Measurements from ENCODE around the gene MTUS2. TPM values are rescaled to one million over a fixed set of nuclear protein-coding genes. Genes with fewer than 3 reads are reported as not detected.
"Not testable (repeated sequence)": the region's sequence is repeated elsewhere in the genome, so short reads cannot be mapped to it uniquely, and the experiment has no call there.

Gene MTUS2
- total RNA-seq, 4 donors from 2014 or later, result 0.44 to 1.1 (median 0.48) TPM; not detected in 1

DNA sequence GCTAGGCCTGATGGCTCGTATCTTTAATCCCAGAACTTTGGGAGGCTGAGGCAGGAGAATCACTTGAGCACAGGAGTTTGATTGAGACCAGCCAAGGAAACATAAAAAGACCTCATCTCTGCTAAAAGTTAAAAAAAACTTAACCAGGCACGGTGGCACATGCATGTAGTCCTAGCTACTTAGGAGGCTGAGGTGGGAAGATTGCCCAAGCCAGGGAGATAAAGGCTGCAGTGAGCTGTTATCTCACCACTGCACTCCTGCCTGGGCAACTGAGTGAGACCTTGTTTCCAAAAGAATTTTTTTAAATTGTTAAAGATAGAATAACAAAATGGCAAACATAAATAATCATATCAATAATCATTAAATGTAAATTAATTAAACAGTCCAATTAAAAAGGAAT lies 365.8 kb downstream of the MTUS2 start:
- TF ChIP-seq, protein P1, sequence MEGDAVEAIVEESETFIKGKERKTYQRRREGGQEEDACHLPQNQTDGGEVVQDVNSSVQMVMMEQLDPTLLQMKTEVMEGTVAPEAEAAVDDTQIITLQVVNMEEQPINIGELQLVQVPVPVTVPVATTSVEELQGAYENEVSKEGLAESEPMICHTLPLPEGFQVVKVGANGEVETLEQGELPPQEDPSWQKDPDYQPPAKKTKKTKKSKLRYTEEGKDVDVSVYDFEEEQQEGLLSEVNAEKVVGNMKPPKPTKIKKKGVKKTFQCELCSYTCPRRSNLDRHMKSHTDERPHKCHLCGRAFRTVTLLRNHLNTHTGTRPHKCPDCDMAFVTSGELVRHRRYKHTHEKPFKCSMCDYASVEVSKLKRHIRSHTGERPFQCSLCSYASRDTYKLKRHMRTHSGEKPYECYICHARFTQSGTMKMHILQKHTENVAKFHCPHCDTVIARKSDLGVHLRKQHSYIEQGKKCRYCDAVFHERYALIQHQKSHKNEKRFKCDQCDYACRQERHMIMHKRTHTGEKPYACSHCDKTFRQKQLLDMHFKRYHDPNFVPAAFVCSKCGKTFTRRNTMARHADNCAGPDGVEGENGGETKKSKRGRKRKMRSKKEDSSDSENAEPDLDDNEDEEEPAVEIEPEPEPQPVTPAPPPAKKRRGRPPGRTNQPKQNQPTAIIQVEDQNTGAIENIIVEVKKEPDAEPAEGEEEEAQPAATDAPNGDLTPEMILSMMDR (IDR thresholded peaks at IDR 0.05), result no peak
- DNase-seq (ENCODE audit: low spot score), result no peak
- ATAC-seq (ENCODE audit: low FRiP score), result no peak

- DNase-seq (ENCODE audit: low spot score) (no peak), ATAC-seq (ENCODE audit: low FRiP score) (no peak)
- TF ChIP-seq, protein P1 (IDR thresholded peaks at IDR 0.05), result no peak
Measured at GRCh38 chr13:29187584-29187983, 367.4 kb downstream of the MTUS2 start.

- TF ChIP-seq, protein P1 (IDR thresholded peaks at IDR 0.05), result no peak
- DNase-seq (ENCODE audit: low spot score) (no peak), ATAC-seq (ENCODE audit: low FRiP score) (no peak)
Measured at GRCh38 chr13:29190298-29190697, 370.2 kb downstream of the MTUS2 start.

DNA sequence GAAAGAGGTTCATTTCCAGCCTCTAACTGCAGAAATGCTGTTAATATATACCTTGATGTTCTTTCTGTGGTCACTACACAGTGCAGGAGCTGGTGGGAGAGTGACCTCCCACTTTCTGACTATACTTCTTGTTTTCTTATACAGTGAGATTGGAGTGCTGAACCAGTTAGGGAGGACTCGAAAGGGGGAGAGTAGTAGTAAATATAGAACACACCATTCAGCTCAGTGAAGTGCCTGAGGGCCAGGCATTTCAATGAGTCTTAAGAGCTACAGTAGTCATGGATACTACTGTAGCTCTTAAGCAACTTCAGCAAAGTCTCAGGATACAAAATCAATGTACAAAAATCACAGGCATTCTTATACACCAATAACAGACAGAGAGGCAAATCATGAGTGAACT lies 372.9 kb downstream of the MTUS2 start:
- TF ChIP-seq, protein P1 (IDR thresholded peaks at IDR 0.05), result no peak
- DNase-seq (ENCODE audit: low spot score), result no peak
- no peak for ATAC-seq (ENCODE audit: low FRiP score)

DNA sequence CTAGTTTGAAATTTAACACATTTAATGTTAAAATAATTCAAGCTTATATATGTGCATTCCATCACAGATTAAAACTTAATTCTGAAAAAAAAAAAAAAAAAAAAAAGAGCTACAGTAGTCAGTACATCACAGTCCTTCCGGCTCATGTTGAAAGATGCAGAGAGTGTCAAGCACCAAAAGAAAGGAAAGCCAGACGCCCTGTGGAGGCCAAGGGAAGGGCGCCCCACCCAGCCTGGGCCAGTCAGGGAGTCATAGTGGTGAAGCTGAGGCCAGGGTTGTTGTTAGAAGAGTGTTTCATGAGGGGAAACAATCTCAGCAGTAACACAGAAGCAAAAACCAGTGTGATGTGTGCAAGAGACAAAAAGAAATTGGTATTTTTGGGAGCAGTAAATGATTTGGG lies 375.3 kb downstream of the MTUS2 start:
- DNase-seq (ENCODE audit: low spot score) (no peak), ATAC-seq (ENCODE audit: low FRiP score) (no peak)
- TF ChIP-seq, protein P1 (IDR thresholded peaks at IDR 0.05), result no peak

- DNase-seq (ENCODE audit: low spot score) (no peak), ATAC-seq (ENCODE audit: low FRiP score) (no peak)
- TF ChIP-seq, protein P1 (IDR thresholded peaks at IDR 0.05), result no peak
Measured at GRCh38 chr13:29196409-29197074, 376.4 kb downstream of the MTUS2 start.

- DNase-seq (ENCODE audit: low spot score), result not testable (repeated sequence)
Measured at GRCh38 chr13:29202753-29203152, 382.6 kb downstream of the MTUS2 start.

More at GRCh38 chr13:29202753-29203152, 382.6 kb downstream of the MTUS2 start:
- not testable (repeated sequence) for ATAC-seq (ENCODE audit: low FRiP score)
